HCT116 (cell line): ENCODE results near the gene NCKAP5. TPM values are rescaled to one million over a fixed set of nuclear protein-coding genes. Genes with fewer than 3 reads are reported as not detected.

Experiments used
- ATAC-seq: fragments of 200-7000 bp; cut with Tn5 transposase; 2 replicates; pipeline ENCODE4 v1.9.1; 2020; ENCODE audit warnings: mild to moderate bottlenecking, moderate library complexity
- BruUV-seq: library from RNA; stranded (reverse); fragments of 400-500 nt; replicated peaks from 2 replicates; lab custom pipeline; 2021; lab: Mats Ljungman, UMichigan
- CTCF ChIA-PET: fragments of 300-600 bp; sonication (Branson Sonifier 250); formaldehyde crosslinking; loops from one replicate; lab custom pipeline; 2021; ENCODE audit warnings: antibody characterized with exemption; lab: Charles Lee
- POLR2A ChIA-PET: fragments of 300-600, 350-600 bp; sonication (Branson Sonifier 250); formaldehyde crosslinking; loops from one replicate; lab custom pipeline; 2021; ENCODE audit warnings: antibody characterized with exemption; lab: Charles Lee
- RAD21 ChIA-PET, 2 experiments: fragments of 300-600 bp; sonication (Branson Sonifier 250); formaldehyde crosslinking; loops; one replicate each; lab custom pipeline; 2023; ENCODE audit warnings: low total read pairs in 2 of 2; ENCODE audit not compliant: uncharacterized antibody in 2 of 2, unreplicated experiment in 2 of 2, low non-redundant PET in 1 of 2; lab: Charles Lee
- DNase-seq: peaks from one replicate; pipeline ENCODE4 v3.0.0-alpha.2; 2010; ENCODE audit warnings: low read depth, low spot score
- H2AFZ ChIP-seq: fragments of 200-600 bp; shearing (Covaris generic), sonication (generic); 2 replicates; pipeline ENCODE4 v1.6.1; 2017; ENCODE audit warnings: low read depth, mixed run types, mixed read lengths, antibody characterized with exemption, low read length; ENCODE audit not compliant: poor library complexity, severe bottlenecking
- H3K27ac ChIP-seq: 2 replicates; pipeline ENCODE4 v1.5.1; 2012; ENCODE audit warnings: low read depth, low read length
- H3K27me3 ChIP-seq: fragments of 200-600 bp; sonication (generic); 2 replicates; pipeline ENCODE4 v1.6.1; 2016; ENCODE audit warnings: mixed run types, low read length, mixed read lengths; ENCODE audit not compliant: insufficient read depth
- H3K36me3 ChIP-seq, 2 experiments: fragments of 200-500 bp in 1 of 2; fragments of 200-600 bp in 1 of 2; sonication (Bioruptor generic) in 1 of 2; sonication (generic) in 1 of 2; 2 replicates each; pipeline versions ENCODE4 v1.5.1 to v1.6.1; 2014 to 2016; ENCODE audit warnings: low read length in 2 of 2, inconsistent platforms in 1 of 2, mixed read lengths in 1 of 2, mixed run types in 1 of 2; ENCODE audit not compliant: insufficient read depth in 2 of 2, control insufficient read depth in 1 of 2
- H3K4me1 ChIP-seq, 2 experiments: fragments of 200-600 bp in 1 of 2; sonication (generic) in 1 of 2; 2 replicates each; pipeline versions ENCODE4 v1.5.1 to v1.6.1; 2012 to 2017; ENCODE audit warnings: low read length in 2 of 2, inconsistent platforms in 1 of 2, mild to moderate bottlenecking in 1 of 2, mixed read lengths in 1 of 2, mixed run types in 1 of 2, moderate library complexity in 1 of 2; ENCODE audit not compliant: insufficient read depth in 2 of 2, control insufficient read depth in 1 of 2
- H3K4me2 ChIP-seq: fragments of 200-600 bp; sonication (generic); 2 replicates; pipeline ENCODE4 v1.6.1; 2017; ENCODE audit warnings: mixed run types, low read length, mixed read lengths
- H3K4me3 ChIP-seq, 2 experiments: fragments of 200-600 bp in 1 of 2; sonication (generic) in 1 of 2; replicated peaks in 1 of 2; 2 replicates each; pipeline ENCODE4 v1.5.1; 2011 to 2016; ENCODE audit warnings: low read length in 2 of 2, control low read depth in 1 of 2, low read depth in 1 of 2, mild to moderate bottlenecking in 1 of 2, mixed read lengths in 1 of 2, mixed run types in 1 of 2
- H3K79me2 ChIP-seq: fragments of 200-600 bp; sonication (generic); 2 replicates; pipeline ENCODE4 v1.6.1; 2017; ENCODE audit warnings: mild to moderate bottlenecking, mixed run types, low read length, moderate library complexity, mixed read lengths; ENCODE audit not compliant: insufficient read depth
- H3K9ac ChIP-seq: fragments of 200-600 bp; sonication (generic); 2 replicates; pipeline ENCODE4 v1.6.1; 2016; ENCODE audit warnings: low read length, mixed read lengths
- H3K9me2 ChIP-seq: fragments of 200-600 bp; sonication (generic), shearing (Covaris generic); 2 replicates; pipeline ENCODE4 v1.6.1; 2017; ENCODE audit warnings: mixed run types, mild to moderate bottlenecking, moderate library complexity; ENCODE audit not compliant: insufficient read depth
- H3K9me3 ChIP-seq, 2 experiments: fragments of 200-500 bp in 1 of 2; fragments of 200-600 bp in 1 of 2; sonication (Bioruptor generic) in 1 of 2; sonication (generic) in 1 of 2; 2 replicates each; pipeline ENCODE4 v1.6.1; 2014 to 2017; ENCODE audit warnings: low read length in 2 of 2, mixed read lengths in 2 of 2, inconsistent platforms in 1 of 2, low read depth in 1 of 2, mild to moderate bottlenecking in 1 of 2, mixed run types in 1 of 2, moderate library complexity in 1 of 2; ENCODE audit not compliant: control insufficient read depth in 1 of 2, insufficient read depth in 1 of 2
- H4K20me1 ChIP-seq: fragments of 200-600 bp; sonication (generic), shearing (Covaris generic); 2 replicates; pipeline ENCODE4 v1.6.1; 2017; ENCODE audit warnings: mixed run types, mild to moderate bottlenecking, moderate library complexity; ENCODE audit not compliant: insufficient read depth
- ATF3 ChIP-seq: IDR thresholded peaks from 2 replicates; pipeline ENCODE4 v1.6.1; 2012
- CBX3 ChIP-seq: IDR thresholded peaks from 2 replicates; pipeline ENCODE4 v1.6.1; 2012; ENCODE audit warnings: low read depth
- CEBPB ChIP-seq: IDR thresholded peaks from 2 replicates; pipeline ENCODE4 v1.6.1; 2012; ENCODE audit warnings: low read depth
- CTCF ChIP-seq, 3 experiments: fragments of 200-600 bp in 1 of 3; sonication (generic) in 1 of 3; IDR thresholded peaks in 2 of 3; conservative IDR thresholded peaks in 1 of 3; 2 replicates each; pipeline ENCODE4 v1.5.1; 2012 to 2017; ENCODE audit warnings: low read depth in 2 of 3, low read length in 2 of 3, antibody characterized with exemption in 1 of 3, borderline replicate concordance in 1 of 3, control low read depth in 1 of 3, mild to moderate bottlenecking in 1 of 3, mixed read lengths in 1 of 3, mixed run types in 1 of 3, moderate library complexity in 1 of 3; ENCODE audit not compliant: insufficient read depth in 1 of 3
- EGR1 ChIP-seq: IDR thresholded peaks from 2 replicates; pipeline ENCODE4 v1.6.1; 2012; ENCODE audit warnings: low read depth
- ELF1 ChIP-seq: IDR thresholded peaks from 2 replicates; pipeline ENCODE4 v1.6.1; 2012; ENCODE audit warnings: low read depth, borderline replicate concordance
- EZH2 ChIP-seq: fragments of 200-600 bp; sonication (generic); IDR thresholded peaks from 2 replicates; pipeline ENCODE4 v1.6.1; 2017; ENCODE audit warnings: antibody characterized with exemption, mixed run types
- EZH2phosphoT487 ChIP-seq: fragments of 200-600 bp; IDR thresholded peaks from 2 replicates; pipeline ENCODE4 v1.6.1; 2018; ENCODE audit warnings: antibody characterized with exemption, borderline replicate concordance
- FOSL1 ChIP-seq: IDR thresholded peaks from 2 replicates; pipeline ENCODE4 v1.6.1; 2012; ENCODE audit warnings: low read depth
- JUND ChIP-seq: IDR thresholded peaks from 2 replicates; pipeline ENCODE4 v1.6.1; 2012
- MAX ChIP-seq: IDR thresholded peaks from 2 replicates; pipeline ENCODE4 v1.6.1; 2012
- POLR2AphosphoS5 ChIP-seq: IDR thresholded peaks from 2 replicates; pipeline ENCODE4 v1.6.1; 2011; ENCODE audit warnings: mild to moderate bottlenecking, low read depth, low read length, moderate library complexity
- RAD21 ChIP-seq: IDR thresholded peaks from 2 replicates; pipeline ENCODE4 v1.6.1; 2012; ENCODE audit warnings: low read depth, mild to moderate bottlenecking
- REST ChIP-seq: IDR thresholded peaks from 2 replicates; pipeline ENCODE4 v1.6.1; 2012; ENCODE audit warnings: low read depth
- SIN3A ChIP-seq: IDR thresholded peaks from 2 replicates; pipeline ENCODE4 v1.6.1; 2012; ENCODE audit warnings: low read depth
- SP1 ChIP-seq: IDR thresholded peaks from 2 replicates; pipeline ENCODE4 v1.6.1; 2012; ENCODE audit warnings: low read depth
- SRF ChIP-seq: IDR thresholded peaks from 2 replicates; pipeline ENCODE4 v1.6.1; 2012; ENCODE audit warnings: low read depth
- TCF7L2 ChIP-seq: IDR thresholded peaks from 2 replicates; pipeline ENCODE4 v1.7.0; 2011; ENCODE audit warnings: borderline replicate concordance, inconsistent platforms; ENCODE audit not compliant: insufficient read depth, insufficient read length; ENCODE audit errors: extremely low read depth
- YY1 ChIP-seq: IDR thresholded peaks from 2 replicates; pipeline ENCODE4 v1.6.1; 2011; ENCODE audit warnings: low read length, low read depth, moderate library complexity, mild to moderate bottlenecking; ENCODE audit not compliant: insufficient replicate concordance; ENCODE audit errors: extremely low read depth
- ZBTB33 ChIP-seq: IDR thresholded peaks from 2 replicates; pipeline ENCODE4 v1.6.1; 2011; ENCODE audit warnings: mild to moderate bottlenecking, low read length, moderate library complexity; ENCODE audit not compliant: insufficient replicate concordance; ENCODE audit errors: extremely low read depth
- intact Hi-C: fragments of 100-400 bp; cut with micrococcal nuclease; formaldehyde crosslinking; loops from 2 replicates; pipeline ENCODE4 v1.10.0; 2022
- total RNA-seq: library from RNA; stranded (reverse); gene quantifications from one replicate; pipeline ENCODE4 v1.2.1, GENCODE V29; 2021; ENCODE audit not compliant: unreplicated experiment

NCKAP5 gene
- total RNA-seq, 1 experiment from 2014 or later = 0.30 TPM

DNA sequence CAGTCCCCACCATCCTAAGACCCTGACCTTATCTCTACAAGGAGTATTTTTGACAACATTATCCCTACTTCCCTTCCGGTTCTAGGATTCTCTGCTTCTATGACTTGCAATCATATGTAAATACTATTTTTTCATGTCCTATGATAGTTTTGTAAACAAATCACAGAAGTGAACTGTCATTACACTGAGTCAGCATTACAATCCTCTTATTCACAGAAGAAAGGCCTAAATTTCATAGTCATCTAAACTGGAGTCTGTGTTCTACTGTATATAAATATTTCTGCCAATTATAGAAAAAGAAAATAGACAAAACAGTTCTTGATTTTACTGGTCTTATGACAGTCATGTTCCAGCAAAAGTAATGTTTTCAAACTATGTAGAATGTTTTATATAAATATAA is 265.1 kb downstream of the NCKAP5 start:
- no peak for ATAC-seq
- CTCF ChIA-PET = no interaction called here
- no peak overlapping the region for H3K27ac ChIP-seq
- intact Hi-C loops = no loop called here
- no peak overlapping the region for H2AFZ ChIP-seq
- H3K4me1 ChIP-seq = no peaks in the 10 kb centered on the region
- no peaks in the 10 kb centered on the region for H3K9me3 ChIP-seq
- H3K79me2 ChIP-seq = no peaks in the 10 kb centered on the region
- TF ChIP-seq ELF1 = no peak
- TF ChIP-seq MAX = no peak
- TF ChIP-seq CTCF (IDR thresholded peaks at IDR 0.05 in 2 of 3, conservative IDR thresholded peaks at IDR 0.05 in 1 of 3; ENCODE audit: borderline replicate concordance in 1 of 3, insufficient read depth in 1 of 3, low read depth in 2 of 3, low read length in 2 of 3) = no peak
- TF ChIP-seq EZH2phosphoT487 = no peak
- no peak for TF ChIP-seq EGR1
- TF ChIP-seq FOSL1 = no peak
- TF ChIP-seq POLR2AphosphoS5 = no peak
- no peak for TF ChIP-seq EZH2
- no peak for TF ChIP-seq SRF
- no peak for TF ChIP-seq ATF3
- no peak for TF ChIP-seq SP1
- TF ChIP-seq CEBPB = no peak
- no peak for TF ChIP-seq ZBTB33
- no peak for TF ChIP-seq TCF7L2
- no peak for TF ChIP-seq CBX3
- TF ChIP-seq YY1 = no peak
- no peak for TF ChIP-seq SIN3A
- no peak for TF ChIP-seq REST
- no peak for TF ChIP-seq RAD21
- TF ChIP-seq JUND = no peak
- no peaks in the 10 kb centered on the region for H3K36me3 ChIP-seq
- no peak for DNase-seq
- BruUV-seq = no TSS peak
- POLR2A ChIA-PET = no interaction called here
- H3K4me2 ChIP-seq = no peak overlapping the region
- no peak overlapping the region for H3K9ac ChIP-seq
- RAD21 ChIA-PET = no interaction called here
- H3K27me3 ChIP-seq = no peaks in the 10 kb centered on the region
- H3K9me2 ChIP-seq = no peaks in the 10 kb centered on the region
- H3K4me3 ChIP-seq = no peak overlapping the region
- H4K20me1 ChIP-seq = no peaks in the 10 kb centered on the region
